Fibroblast of pulmonary artery (primary cell): Measurements from ENCODE around the gene FLT1.

Source experiments
- DNase-seq: peaks from one replicate; pipeline ENCODE4 v3.0.0-alpha.2; 2010; ENCODE audit warnings: low read depth
- H3K4me3 ChIP-seq: replicated peaks from 2 replicates; pipeline ENCODE4 v1.5.1; 2011; ENCODE audit warnings: low read depth, mild to moderate bottlenecking, control low read depth, low read length, moderate library complexity
- CTCF ChIP-seq: IDR thresholded peaks from 2 replicates; pipeline ENCODE4 v1.5.1; 2011; ENCODE audit warnings: mild to moderate bottlenecking, control low read depth, low read length, inconsistent platforms; ENCODE audit errors: missing control alignments

The FLT1 gene

GRCh38 chr13:28306325-28306724 lies 188.6 kb downstream of the FLT1 start:
- no peak for TF ChIP-seq CTCF
- DNase-seq, result no peak
- no peak overlapping the region for H3K4me3 ChIP-seq

- TF ChIP-seq CTCF, result no peak
- DNase-seq, result no peak
Measured at GRCh38 chr13:28301839-28302238, 193.1 kb downstream of the FLT1 start.

GRCh38 chr13:28299916-28300315 lies 195.0 kb downstream of the FLT1 start:
- DNase-seq, result no peak
- no peak for TF ChIP-seq CTCF
- H3K4me3 ChIP-seq, result no peak overlapping the region

More at GRCh38 chr13:28301839-28302238, 193.1 kb downstream of the FLT1 start:
- no peak overlapping the region for H3K4me3 ChIP-seq

GRCh38 chr13:28297341-28297740 lies 197.6 kb downstream of the FLT1 start:
- TF ChIP-seq CTCF, result no peak
- H3K4me3 ChIP-seq, result no peak overlapping the region
- no peak for DNase-seq

GRCh38 chr13:28286263-28286662 lies 208.7 kb downstream of the FLT1 start:
- TF ChIP-seq CTCF, result no peak
- DNase-seq, result no peak
- H3K4me3 ChIP-seq, result no peak overlapping the region

- H3K4me3 ChIP-seq, result no peak overlapping the region
- no peak for DNase-seq
- no peak for TF ChIP-seq CTCF
Measured at GRCh38 chr13:28283600-28283999, 211.3 kb downstream of the FLT1 start.

GRCh38 chr13:28282451-28282850 lies 212.5 kb downstream of the FLT1 start:
- H3K4me3 ChIP-seq, result no peak overlapping the region
- TF ChIP-seq CTCF, result no peak
- no peak for DNase-seq
